ENCODE data around the gene ALG1L2.
"Not testable (repeated sequence)": the region's sequence is repeated elsewhere in the genome, so short reads cannot be mapped to it uniquely, and the experiment has no call there.

Gene ALG1L2

DNA sequence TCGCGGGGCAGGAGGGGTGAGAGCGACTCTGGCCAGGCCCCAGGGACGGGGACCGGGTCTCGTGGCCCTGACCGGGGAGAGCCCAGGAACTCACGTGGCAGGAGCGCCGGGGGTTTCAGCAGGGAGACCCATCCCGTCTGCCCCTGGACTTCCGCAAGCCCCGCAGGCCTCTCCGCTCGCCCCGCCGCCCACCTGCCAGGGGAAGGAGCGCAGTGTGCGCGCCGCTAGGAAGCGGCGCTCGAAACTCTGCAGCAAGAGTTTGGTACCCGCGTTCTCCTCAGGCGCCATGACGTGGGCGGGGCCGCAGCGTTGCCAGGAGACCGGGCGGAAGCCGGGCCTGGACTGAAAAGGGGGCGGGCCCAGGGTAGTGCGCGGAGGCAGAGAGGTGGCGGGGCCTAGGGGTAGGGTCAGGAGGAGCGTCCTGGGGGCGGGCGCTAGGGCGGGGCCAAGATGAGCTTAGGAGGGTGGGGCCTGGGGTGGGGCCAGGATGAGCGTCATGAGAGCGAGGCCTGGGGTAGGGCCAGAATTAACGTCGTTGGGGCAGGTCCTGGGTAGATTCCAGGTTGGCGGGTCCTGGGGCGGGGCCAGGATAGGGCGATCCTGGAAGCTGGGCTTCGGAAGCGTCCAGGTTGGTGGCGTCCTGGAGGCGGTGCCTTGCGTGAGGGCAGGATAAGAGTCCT is 29.7 kb downstream of the ALG1L2 start:
- Histone ChIP-seq H3K27me3 (ENCODE audit: control insufficient read depth, insufficient read depth, low read length) (no peaks in the 10 kb centered on the region), H3K36me3 (ENCODE audit: control insufficient read depth, insufficient read depth, low read length) (no peaks in the 10 kb centered on the region), H3K9me3 (ENCODE audit: control insufficient read depth, insufficient read depth, low read length) (no peaks in the 10 kb centered on the region), H3K4me3 (ENCODE audit: low read depth, low read length) (peak overlapping the region; percentile 80), H3K27ac (ENCODE audit: low read depth, low read length) (peak overlapping the region; percentile 87), H3K9ac (ENCODE audit: low read depth, low read length) (no peak overlapping the region; the same call in 1 of the 2 replicates), H3K4me1 (ENCODE audit: control insufficient read depth, insufficient read depth, low read length) (no peaks in the 10 kb centered on the region)

- H3K36me3 ChIP-seq (ENCODE audit: control insufficient read depth, insufficient read depth, low read length); H3K4me1 ChIP-seq (ENCODE audit: control insufficient read depth, insufficient read depth, low read length); H3K27me3 ChIP-seq (ENCODE audit: control insufficient read depth, insufficient read depth, low read length); H3K9me3 ChIP-seq (ENCODE audit: control insufficient read depth, insufficient read depth, low read length): not testable (repeated sequence)
- peak overlapping the region; percentile 98 for H3K4me3 ChIP-seq (ENCODE audit: low read depth, low read length)
- H3K27ac ChIP-seq (ENCODE audit: low read depth, low read length) = peak overlapping the region; percentile 91
- H3K9ac ChIP-seq (ENCODE audit: low read depth, low read length) = peak overlapping the region; percentile 67; the same call in 1 of the 2 replicates
Observed at GRCh38 chr3:130111865-130112747, 30.5 kb downstream of the ALG1L2 start.

- H3K27me3 ChIP-seq (ENCODE audit: control insufficient read depth, insufficient read depth, low read length); H3K4me1 ChIP-seq (ENCODE audit: control insufficient read depth, insufficient read depth, low read length); H3K9me3 ChIP-seq (ENCODE audit: control insufficient read depth, insufficient read depth, low read length); H3K36me3 ChIP-seq (ENCODE audit: control insufficient read depth, insufficient read depth, low read length): not testable (repeated sequence)
- H3K9ac ChIP-seq (ENCODE audit: low read depth, low read length) = peak overlapping the region; percentile 67; the same call in 1 of the 2 replicates
- peak overlapping the region; percentile 98 for H3K4me3 ChIP-seq (ENCODE audit: low read depth, low read length)
- peak overlapping the region; percentile 91 for H3K27ac ChIP-seq (ENCODE audit: low read depth, low read length)
Observed at GRCh38 chr3:130112748-130113073, 31.1 kb downstream of the ALG1L2 start.

GRCh38 chr3:130115400-130115799 is 33.8 kb downstream of the ALG1L2 start:
- H3K4me1 ChIP-seq (ENCODE audit: control insufficient read depth, insufficient read depth, low read length); H3K27me3 ChIP-seq (ENCODE audit: control insufficient read depth, insufficient read depth, low read length); H3K9me3 ChIP-seq (ENCODE audit: control insufficient read depth, insufficient read depth, low read length); H3K9ac ChIP-seq (ENCODE audit: low read depth, low read length); H3K27ac ChIP-seq (ENCODE audit: low read depth, low read length); H3K36me3 ChIP-seq (ENCODE audit: control insufficient read depth, insufficient read depth, low read length); H3K4me3 ChIP-seq (ENCODE audit: low read depth, low read length): not testable (repeated sequence)

- no peak overlapping the region for H3K27ac ChIP-seq (ENCODE audit: low read depth, low read length)
- no peak overlapping the region for H3K4me3 ChIP-seq (ENCODE audit: low read depth, low read length)
- H3K36me3 ChIP-seq (ENCODE audit: control insufficient read depth, insufficient read depth, low read length) = no peaks in the 10 kb centered on the region
- no peaks in the 10 kb centered on the region for H3K27me3 ChIP-seq (ENCODE audit: control insufficient read depth, insufficient read depth, low read length)
- no peak overlapping the region for H3K9ac ChIP-seq (ENCODE audit: low read depth, low read length)
- H3K9me3 ChIP-seq (ENCODE audit: control insufficient read depth, insufficient read depth, low read length) = no peaks in the 10 kb centered on the region
- H3K4me1 ChIP-seq (ENCODE audit: control insufficient read depth, insufficient read depth, low read length) = no peaks in the 10 kb centered on the region
Observed at GRCh38 chr3:130117933-130118332, 36.3 kb downstream of the ALG1L2 start.

- H3K27me3 ChIP-seq (ENCODE audit: control insufficient read depth, insufficient read depth, low read length); H3K9ac ChIP-seq (ENCODE audit: low read depth, low read length); H3K9me3 ChIP-seq (ENCODE audit: control insufficient read depth, insufficient read depth, low read length); H3K36me3 ChIP-seq (ENCODE audit: control insufficient read depth, insufficient read depth, low read length); H3K27ac ChIP-seq (ENCODE audit: low read depth, low read length); H3K4me3 ChIP-seq (ENCODE audit: low read depth, low read length); H3K4me1 ChIP-seq (ENCODE audit: control insufficient read depth, insufficient read depth, low read length): not testable (repeated sequence)
Observed at GRCh38 chr3:130119824-130120223, 38.2 kb downstream of the ALG1L2 start.

GRCh38 chr3:130120291-130120690 is 38.7 kb downstream of the ALG1L2 start:
- H3K27me3 ChIP-seq (ENCODE audit: control insufficient read depth, insufficient read depth, low read length); H3K27ac ChIP-seq (ENCODE audit: low read depth, low read length); H3K9me3 ChIP-seq (ENCODE audit: control insufficient read depth, insufficient read depth, low read length); H3K36me3 ChIP-seq (ENCODE audit: control insufficient read depth, insufficient read depth, low read length); H3K4me3 ChIP-seq (ENCODE audit: low read depth, low read length); H3K4me1 ChIP-seq (ENCODE audit: control insufficient read depth, insufficient read depth, low read length); H3K9ac ChIP-seq (ENCODE audit: low read depth, low read length): not testable (repeated sequence)

DNA sequence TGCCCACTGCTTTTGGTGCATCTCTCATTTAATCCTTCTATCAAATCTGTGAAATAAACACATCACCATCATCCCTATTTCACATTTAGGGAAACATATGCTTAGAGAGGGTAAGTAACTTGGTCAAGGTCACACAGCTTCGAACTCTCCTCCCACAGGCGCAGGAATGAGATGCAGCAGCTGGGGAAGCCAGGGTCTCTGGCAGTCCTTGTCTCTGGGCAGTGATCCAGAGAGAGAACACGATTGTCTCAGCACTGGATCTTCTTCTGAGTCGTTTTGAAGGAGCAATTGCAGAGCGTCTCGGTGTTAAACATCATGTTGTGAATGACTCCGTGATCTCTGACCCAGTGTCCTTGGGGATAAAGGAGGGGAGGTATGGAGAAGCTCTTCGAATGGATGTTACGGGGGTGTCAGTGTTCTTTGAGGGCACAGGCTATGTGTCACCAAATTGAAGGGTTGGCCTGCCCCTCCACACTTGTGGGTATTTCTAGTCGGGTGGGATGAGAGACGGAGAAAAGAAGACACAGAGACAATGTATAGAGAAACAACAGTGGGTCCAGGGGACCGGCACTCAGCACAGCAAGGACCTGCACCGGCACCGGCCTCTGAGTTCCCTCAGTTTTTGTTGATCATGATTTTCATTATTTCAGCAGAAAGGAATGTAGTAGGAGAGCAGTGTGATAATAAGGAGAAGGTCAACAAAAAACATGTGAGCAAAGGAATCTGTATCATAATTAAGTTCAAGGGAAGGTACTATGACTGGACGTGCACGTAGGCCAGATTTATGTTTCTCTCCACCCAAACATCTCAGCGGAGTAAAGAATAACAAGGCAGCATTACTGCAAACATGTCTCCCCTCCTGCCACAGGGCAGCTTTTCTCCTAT is 41.5 kb downstream of the ALG1L2 start:
- H3K27me3 ChIP-seq (ENCODE audit: control insufficient read depth, insufficient read depth, low read length); H3K9me3 ChIP-seq (ENCODE audit: control insufficient read depth, insufficient read depth, low read length); H3K4me1 ChIP-seq (ENCODE audit: control insufficient read depth, insufficient read depth, low read length); H3K36me3 ChIP-seq (ENCODE audit: control insufficient read depth, insufficient read depth, low read length); H3K27ac ChIP-seq (ENCODE audit: low read depth, low read length); H3K9ac ChIP-seq (ENCODE audit: low read depth, low read length); H3K4me3 ChIP-seq (ENCODE audit: low read depth, low read length): not testable (repeated sequence)

DNA sequence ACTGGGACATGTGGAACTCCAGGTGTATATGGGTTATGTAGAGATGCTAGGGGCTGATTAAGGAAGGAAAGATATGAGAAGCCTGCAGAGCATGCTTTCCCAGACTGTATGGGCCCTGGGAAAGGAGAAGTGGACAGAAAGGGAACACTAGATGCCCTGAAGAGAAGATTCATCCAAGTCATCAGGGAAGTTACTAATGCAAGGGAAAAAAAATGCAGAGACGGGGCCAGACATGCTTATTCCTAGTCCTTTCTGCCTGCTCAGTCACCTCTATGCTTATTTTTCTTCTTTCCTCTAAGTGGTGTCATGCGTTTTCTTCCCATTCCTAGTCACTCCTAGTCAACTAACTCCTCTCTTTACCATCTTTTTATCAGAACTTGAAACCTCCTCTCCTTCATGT is 43.8 kb downstream of the ALG1L2 start:
- H3K4me1 ChIP-seq (ENCODE audit: control insufficient read depth, insufficient read depth, low read length); H3K36me3 ChIP-seq (ENCODE audit: control insufficient read depth, insufficient read depth, low read length); H3K9ac ChIP-seq (ENCODE audit: low read depth, low read length); H3K27me3 ChIP-seq (ENCODE audit: control insufficient read depth, insufficient read depth, low read length); H3K9me3 ChIP-seq (ENCODE audit: control insufficient read depth, insufficient read depth, low read length); H3K27ac ChIP-seq (ENCODE audit: low read depth, low read length); H3K4me3 ChIP-seq (ENCODE audit: low read depth, low read length): not testable (repeated sequence)

DNA sequence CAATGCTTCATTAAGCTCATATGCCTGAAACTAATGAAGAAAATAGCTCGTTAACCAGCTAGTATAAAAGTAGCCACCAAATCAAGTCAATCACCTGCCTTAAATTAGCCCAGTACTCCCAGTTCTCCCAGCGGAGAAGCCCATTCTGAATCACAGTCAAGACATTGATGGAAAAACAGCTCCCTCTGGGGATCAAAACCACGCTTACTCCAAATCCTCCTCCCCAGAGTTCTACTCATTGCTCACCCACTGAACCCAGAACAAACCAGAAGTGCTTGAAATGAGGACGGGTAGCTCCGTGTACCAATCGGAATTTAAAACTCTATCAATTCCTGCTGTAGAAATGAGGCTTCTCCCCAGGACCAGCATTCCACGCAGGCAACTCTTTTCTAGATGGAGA is 54.7 kb downstream of the ALG1L2 start:
- not testable (repeated sequence) for H3K4me1 ChIP-seq (ENCODE audit: control insufficient read depth, insufficient read depth, low read length); H3K27ac ChIP-seq (ENCODE audit: low read depth, low read length); H3K9ac ChIP-seq (ENCODE audit: low read depth, low read length); H3K36me3 ChIP-seq (ENCODE audit: control insufficient read depth, insufficient read depth, low read length); H3K4me3 ChIP-seq (ENCODE audit: low read depth, low read length); H3K27me3 ChIP-seq (ENCODE audit: control insufficient read depth, insufficient read depth, low read length); H3K9me3 ChIP-seq (ENCODE audit: control insufficient read depth, insufficient read depth, low read length)

DNA sequence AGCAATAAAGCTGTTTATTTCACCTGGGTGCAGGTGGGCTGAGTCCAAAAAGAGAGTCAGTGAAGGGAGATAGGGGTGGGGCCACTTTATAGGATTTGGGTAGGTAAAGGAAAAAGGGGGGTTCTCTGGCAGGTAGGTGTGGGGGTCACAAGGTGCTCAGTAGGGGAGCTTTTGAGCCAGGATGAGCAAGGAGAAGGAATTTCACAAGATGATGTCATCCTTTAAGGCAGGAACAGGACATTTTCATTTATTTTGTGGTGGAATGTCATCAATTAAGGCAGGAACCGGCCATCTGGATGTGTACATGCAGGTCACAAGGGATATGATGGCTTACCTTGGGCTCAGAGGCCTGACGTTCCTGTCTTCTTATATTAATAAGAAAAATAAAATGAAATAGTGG is 56.1 kb downstream of the ALG1L2 start:
- H3K36me3 ChIP-seq (ENCODE audit: control insufficient read depth, insufficient read depth, low read length); H3K9ac ChIP-seq (ENCODE audit: low read depth, low read length); H3K27ac ChIP-seq (ENCODE audit: low read depth, low read length); H3K9me3 ChIP-seq (ENCODE audit: control insufficient read depth, insufficient read depth, low read length); H3K27me3 ChIP-seq (ENCODE audit: control insufficient read depth, insufficient read depth, low read length); H3K4me1 ChIP-seq (ENCODE audit: control insufficient read depth, insufficient read depth, low read length); H3K4me3 ChIP-seq (ENCODE audit: low read depth, low read length): not testable (repeated sequence)
